Measurements from ENCODE around the gene ACADM. TPM values are rescaled to one million over a fixed set of nuclear protein-coding genes. Genes with fewer than 3 reads are reported as not detected.
"Not testable (repeated sequence)": the region's sequence is repeated elsewhere in the genome, so short reads cannot be mapped to it uniquely, and the experiment has no call there.

The ACADM gene
- total RNA-seq: 401 TPM
- long read RNA-seq, transcript ACADM-218 (11 exons, 2,535 nt): minor isoform, 5 of 476 reads
- long read RNA-seq, transcript ACADM-202 (12 exons, 2,619 nt): major isoform, 423 of 476 reads
- long read RNA-seq, transcript ACADM-203 (12 exons, 1,332 nt): minor isoform, 10 of 476 reads
- long read RNA-seq, partial matches to known transcripts: 21 of 476 reads
- long read RNA-seq, other reads (novel, unspliced or antisense): 16 of 476 reads

DNA sequence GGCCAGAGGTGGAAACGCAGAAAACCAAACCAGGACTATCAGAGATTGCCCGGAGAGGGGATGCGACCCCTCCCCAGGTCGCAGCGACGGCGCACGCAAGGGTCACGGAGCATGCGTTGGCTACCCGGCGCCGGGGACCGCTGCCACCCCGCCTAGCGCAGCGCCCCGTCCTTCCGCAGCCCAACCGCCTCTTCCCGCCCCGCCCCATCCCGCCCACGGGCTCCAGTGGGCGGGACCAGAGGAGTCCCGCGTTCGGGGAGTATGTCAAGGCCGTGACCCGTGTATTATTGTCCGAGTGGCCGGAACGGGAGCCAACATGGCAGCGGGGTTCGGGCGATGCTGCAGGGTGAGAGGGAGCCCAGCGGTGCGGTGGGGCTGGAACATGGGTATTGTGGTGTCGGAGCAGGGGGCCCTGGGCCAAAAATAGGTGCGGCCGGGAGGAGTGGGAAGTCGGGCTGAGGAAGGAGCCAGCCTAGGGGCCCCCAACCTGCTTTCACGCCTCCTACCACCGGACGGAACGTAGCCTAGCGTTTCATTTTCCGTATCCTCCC is at the start of gene ACADM:
Gene ACADM, plus strand, starts transcription at position 238 of the 551 bp plus-strand sequence. Its CDS starts 79 bp downstream, at position 317.
- peak; percentile 94 for DNase-seq
- peak; percentile 99 for ATAC-seq (ENCODE audit: poor library complexity)
- intact Hi-C loops (cut with DNase I): no loop called here

DNA sequence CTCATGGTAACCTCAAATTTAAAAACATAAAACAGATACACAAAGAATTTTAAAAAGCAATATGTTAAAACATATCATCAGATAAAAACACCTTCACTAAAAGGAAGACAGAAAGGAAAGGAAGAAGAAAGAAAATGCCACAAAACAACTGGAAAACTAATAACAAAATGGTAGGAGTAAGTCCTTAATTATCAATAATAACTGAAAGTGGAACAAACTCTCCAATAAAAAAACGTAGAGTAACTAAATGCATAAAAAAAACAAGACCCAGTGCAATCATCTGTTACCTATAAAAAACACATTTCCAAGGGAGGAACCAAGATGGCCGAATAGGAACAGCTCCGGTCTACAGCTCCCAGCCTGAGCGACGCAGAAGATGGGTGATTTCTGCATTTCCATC is 47.1 kb upstream of the ACADM start:
- DNase-seq (no peak), ATAC-seq (ENCODE audit: poor library complexity) (no peak)
- intact Hi-C loops (cut with DNase I): no loop called here

DNA sequence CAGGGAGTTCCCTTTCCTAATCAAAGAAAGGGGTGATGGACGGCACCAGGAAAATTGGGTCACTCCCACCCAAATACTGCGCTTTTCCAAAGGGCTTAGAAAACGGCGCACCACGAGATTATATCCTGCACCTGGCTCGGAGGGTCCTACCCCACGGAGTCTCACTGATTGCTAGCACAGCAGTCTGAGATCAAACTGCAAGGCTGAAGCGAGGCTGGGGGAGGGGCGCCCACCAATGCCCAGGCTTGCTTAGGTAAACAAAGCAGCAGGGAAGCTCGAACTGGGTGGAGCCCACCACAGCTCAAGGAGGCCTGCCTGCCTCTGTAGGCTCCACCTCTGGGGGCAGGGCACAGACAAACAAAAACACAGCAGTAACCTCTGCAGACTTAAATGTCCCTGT is 46.5 kb upstream of the ACADM start:
- ATAC-seq (ENCODE audit: poor library complexity); DNase-seq; intact Hi-C loops (cut with DNase I): not testable (repeated sequence)

GRCh38 chr1:75690547-75690946 is 34.0 kb upstream of the ACADM start:
- intact Hi-C loops (cut with DNase I): no loop called here

GRCh38 chr1:75693551-75693950 is 31.0 kb upstream of the ACADM start:
- intact Hi-C loops (cut with DNase I): no loop called here
- DNase-seq (no peak), ATAC-seq (ENCODE audit: poor library complexity) (no peak)

More at GRCh38 chr1:75690547-75690946, 34.0 kb upstream of the ACADM start:
- no peak for ATAC-seq (ENCODE audit: poor library complexity)
- DNase-seq: no peak

- no peak for DNase-seq
- intact Hi-C loops (cut with DNase I): no loop called here
- ATAC-seq (ENCODE audit: poor library complexity): no peak
Measured at GRCh38 chr1:75696000-75696399, 28.5 kb upstream of the ACADM start.

- DNase-seq: no peak
- ATAC-seq (ENCODE audit: poor library complexity): no peak
- intact Hi-C loops (cut with DNase I): no loop called here
Measured at GRCh38 chr1:75707191-75707590, 17.3 kb upstream of the ACADM start.

DNA sequence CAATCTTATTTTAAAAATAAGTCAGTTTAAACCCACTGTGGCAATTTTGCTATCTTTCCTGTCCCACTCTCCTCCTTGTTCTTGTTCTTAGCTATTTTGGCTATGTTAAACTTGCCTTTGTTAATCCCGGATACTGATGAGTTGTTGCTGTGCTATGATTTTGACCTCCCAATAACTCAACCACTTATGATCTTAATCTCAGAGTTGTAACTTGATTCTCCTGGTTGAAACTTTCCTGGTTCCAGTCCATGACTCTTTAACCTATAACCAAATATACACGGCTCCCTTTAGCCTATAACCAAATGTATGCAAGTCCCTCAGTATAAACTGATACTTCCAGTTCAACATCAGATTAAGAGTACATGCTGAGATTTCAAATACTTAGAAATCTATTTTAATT is 15.6 kb upstream of the ACADM start:
- DNase-seq (no peak), ATAC-seq (ENCODE audit: poor library complexity) (no peak)
- intact Hi-C loops (cut with DNase I): no loop called here

GRCh38 chr1:75710832-75711231 is 13.7 kb upstream of the ACADM start:
- intact Hi-C loops (cut with DNase I): no loop called here
- no peak for DNase-seq
- ATAC-seq (ENCODE audit: poor library complexity): no peak

DNA sequence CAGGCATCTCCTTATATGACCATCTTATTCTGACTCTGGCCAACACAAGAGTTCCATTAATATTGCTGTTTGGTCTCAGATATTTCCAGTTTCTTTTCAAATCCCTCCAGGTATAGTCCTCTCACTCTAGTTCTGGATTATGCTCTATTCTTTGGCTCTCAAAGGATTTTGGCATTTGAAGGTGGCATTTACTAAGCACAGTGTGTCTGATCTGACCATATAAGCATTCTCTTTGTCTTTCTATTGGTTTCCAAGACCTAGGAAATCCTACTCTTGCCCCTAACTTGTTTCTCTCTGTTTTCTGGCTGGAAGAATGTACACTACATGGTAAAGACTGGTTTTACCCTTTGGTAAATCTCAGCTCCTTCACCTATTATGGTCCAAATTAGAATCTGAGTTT is 12.7 kb upstream of the ACADM start:
- ATAC-seq (ENCODE audit: poor library complexity): peak; percentile 54
- DNase-seq: no peak
- intact Hi-C loops (cut with DNase I): no loop called here

GRCh38 chr1:75712306-75712705 is 12.2 kb upstream of the ACADM start:
- intact Hi-C loops (cut with DNase I): no loop called here
- peak; percentile 93 for ATAC-seq (ENCODE audit: poor library complexity)
- DNase-seq: no peak

DNA sequence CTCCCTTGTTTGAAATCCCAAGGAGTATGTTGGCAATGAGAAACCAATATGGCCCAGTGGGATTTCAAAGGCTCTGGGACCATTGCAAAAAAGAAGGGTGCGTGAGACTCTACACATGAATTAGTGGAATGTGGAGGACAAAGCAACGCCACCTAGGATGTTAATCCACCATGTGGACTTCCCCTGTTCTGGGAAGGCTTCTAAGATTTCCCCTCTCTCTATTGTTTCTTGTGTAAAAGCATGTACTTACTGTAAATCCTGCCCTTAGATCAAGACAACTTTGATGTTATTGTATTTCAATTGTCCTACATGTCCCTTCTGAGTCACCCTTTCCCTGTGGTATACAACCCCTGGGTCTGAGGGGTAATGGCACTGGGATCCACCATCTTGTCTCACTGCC is 4.7 kb upstream of the ACADM start:
- no peak for DNase-seq
- intact Hi-C loops (cut with DNase I): no loop called here
- ATAC-seq (ENCODE audit: poor library complexity): no peak

GRCh38 chr1:75720325-75720724 is 4.2 kb upstream of the ACADM start:
- DNase-seq (no peak), ATAC-seq (ENCODE audit: poor library complexity) (no peak)
- intact Hi-C loops (cut with DNase I): no loop called here

DNA sequence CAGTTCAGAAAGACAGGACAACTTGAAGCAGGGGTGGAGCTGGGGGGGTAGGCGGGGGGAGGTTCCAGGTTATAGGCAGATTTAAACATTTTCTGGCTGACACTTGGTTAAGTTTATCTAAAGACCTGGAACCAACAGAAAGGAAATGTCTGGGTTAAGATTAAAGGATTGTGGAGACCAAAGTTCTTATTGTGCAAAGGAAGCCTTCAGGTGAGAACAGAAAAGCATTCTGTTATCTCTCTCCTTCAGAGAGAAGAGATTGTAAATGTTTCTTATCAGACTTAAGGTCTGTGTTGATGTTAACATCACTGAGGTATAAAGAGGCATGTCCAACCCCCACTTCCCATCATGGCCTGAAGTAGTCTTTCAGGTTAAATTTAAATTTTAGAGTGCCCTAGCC is 3.7 kb upstream of the ACADM start:
- ATAC-seq (ENCODE audit: poor library complexity) (no peak), DNase-seq (no peak)
- intact Hi-C loops (cut with DNase I): no loop called here

GRCh38 chr1:75722246-75722645 is 2.3 kb upstream of the ACADM start:
- DNase-seq; ATAC-seq (ENCODE audit: poor library complexity); intact Hi-C loops (cut with DNase I): not testable (repeated sequence)

DNA sequence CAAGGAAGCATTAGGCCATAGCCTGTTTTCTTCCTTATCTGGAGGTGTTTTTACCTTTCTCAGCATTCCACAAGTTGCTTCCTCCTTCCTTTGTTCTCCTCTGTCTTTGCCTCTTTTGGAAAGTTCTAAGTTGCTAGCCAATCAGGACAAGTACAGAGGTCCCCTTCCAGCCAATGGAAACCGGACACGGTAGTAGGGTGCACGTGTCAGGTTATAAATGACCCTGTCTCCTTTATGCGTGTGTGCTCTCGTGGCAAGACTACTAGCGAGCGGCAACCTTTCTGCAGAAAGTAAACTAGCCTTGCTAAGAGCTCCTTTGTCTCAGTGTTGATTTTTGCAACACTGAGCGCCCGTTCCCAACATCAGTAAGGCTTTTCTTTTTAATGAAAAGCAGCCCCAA is 1.5 kb upstream of the ACADM start:
- no peak for ATAC-seq (ENCODE audit: poor library complexity)
- intact Hi-C loops (cut with DNase I): no loop called here
- no peak for DNase-seq

DNA sequence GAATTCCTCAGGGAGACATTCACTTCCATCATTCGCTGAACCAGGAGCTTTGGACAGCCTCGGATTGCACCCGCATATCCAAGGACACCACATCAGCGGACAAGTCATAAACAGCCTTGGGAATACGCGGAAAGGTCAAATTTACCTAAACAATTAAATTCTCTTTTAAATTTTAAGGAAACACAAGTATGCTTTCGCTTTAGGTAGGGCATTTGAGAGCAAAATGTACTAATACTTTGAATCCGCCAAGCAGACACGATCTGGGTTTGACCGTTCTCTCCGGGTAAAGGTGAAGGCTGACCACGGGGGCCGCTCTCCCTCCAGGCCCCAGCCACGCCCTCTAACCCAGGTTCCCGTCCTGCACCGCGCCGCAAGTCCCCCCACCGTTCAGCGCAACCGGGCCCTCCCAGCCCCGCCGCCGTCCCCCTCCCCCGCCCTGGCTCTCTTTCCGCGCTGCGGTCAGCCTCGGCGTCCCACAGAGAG is 479 bp upstream of the ACADM start:
- ATAC-seq (ENCODE audit: poor library complexity) (peak; percentile 96), DNase-seq (peak; percentile 90)
- intact Hi-C loops (cut with DNase I): no loop called here

GRCh38 chr1:75725266-75725665 is 757 bp downstream of the ACADM start:
- DNase-seq: no peak
- intact Hi-C loops (cut with DNase I): no loop called here
- ATAC-seq (ENCODE audit: poor library complexity): no peak

DNA sequence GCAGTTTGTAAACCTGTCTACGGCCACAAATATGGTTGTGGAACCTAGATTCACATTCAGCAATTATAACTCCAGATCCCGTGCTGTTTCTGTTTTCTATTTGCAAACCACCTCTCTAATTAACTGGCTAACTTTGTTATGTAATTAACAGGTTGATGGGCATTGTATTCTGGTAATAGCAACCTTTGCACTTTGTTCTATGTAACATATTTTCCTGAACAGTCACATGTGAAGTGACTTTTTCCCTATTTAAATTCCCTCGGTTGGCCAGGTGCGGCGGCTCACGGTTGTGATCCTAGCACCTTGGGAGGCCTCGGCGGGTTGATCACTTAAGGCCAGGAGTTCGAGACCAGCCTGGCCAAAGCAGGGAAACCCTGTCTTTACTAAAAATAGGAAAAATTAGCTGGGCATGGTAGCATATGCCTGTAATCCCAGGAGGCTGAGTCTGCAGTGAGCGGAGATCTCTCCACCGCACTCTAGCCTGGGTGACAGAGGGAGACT is 1.4 kb downstream of the ACADM start:
- DNase-seq: no peak
- intact Hi-C loops (cut with DNase I): no loop called here
- ATAC-seq (ENCODE audit: poor library complexity): no peak

- intact Hi-C loops (cut with DNase I): no loop called here
- DNase-seq: no peak
- ATAC-seq (ENCODE audit: poor library complexity): no peak
Measured at GRCh38 chr1:75727571-75727970, 3.1 kb downstream of the ACADM start.

All from Right ventricle myocardium superior (tissue), 1 donor.